ENCODE measurements around the gene NUMBL. TPM values are rescaled to one million over a fixed set of nuclear protein-coding genes. Genes with fewer than 3 reads are reported as not detected.

The NUMBL gene
- total and polyA plus RNA-seq, 2 of the 8 experiments (the other 6 are each of a cell fraction or from before 2014, with no cell fraction given), result 13.5 to 24.8 TPM

GRCh38 chr19:40663695-40664692 lies 26.5 kb downstream of the NUMBL start (continued):
- TF ChIP-seq NANOG (IDR thresholded peaks at IDR 0.05; ENCODE audit: insufficient read depth, low read depth, low read length, poor library complexity, severe bottlenecking) (no peak), EP300 (IDR thresholded peaks at IDR 0.05; ENCODE audit: borderline replicate concordance in 1 of 2, low read depth in 2 of 2, low read length in 2 of 2) (no peak), TAF7 (optimal IDR thresholded peaks at IDR 0.05; ENCODE audit: borderline replicate concordance, low read depth, low read length) (no peak)
